Measurements from ENCODE around the gene LCT. TPM values are rescaled to one million over a fixed set of nuclear protein-coding genes. Genes with fewer than 3 reads are reported as not detected.

LCT gene
- total RNA-seq, 1 donor from 2014 or later, result not detected

DNA sequence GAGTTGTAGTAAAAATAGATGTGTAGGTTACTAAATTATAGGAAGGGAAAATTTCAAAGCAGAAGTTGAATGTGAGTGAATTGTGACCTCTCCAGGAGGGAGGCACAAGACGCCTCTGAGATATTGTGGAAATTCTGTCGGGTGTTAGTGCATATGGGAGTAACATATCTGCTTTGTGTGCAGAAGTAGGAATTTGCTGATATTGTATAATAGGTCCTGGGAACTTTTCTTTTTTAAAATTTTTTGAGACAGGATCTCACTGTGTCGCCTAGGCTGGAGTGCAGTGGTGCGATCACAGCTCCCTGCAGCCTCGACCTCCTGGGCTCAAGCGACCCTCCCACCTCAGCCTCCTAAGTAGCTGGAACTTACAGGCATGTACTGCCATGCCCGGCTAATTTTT lies 60.6 kb downstream of the LCT start:
- Histone ChIP-seq H3K4me3 (ENCODE audit: low read depth, low read length) (no peak overlapping the region), H3K36me3 (ENCODE audit: control insufficient read depth, insufficient read depth, low read length) (peaks cover 1% of the 10 kb centered on the region), H3K27me3 (ENCODE audit: control insufficient read depth, insufficient read depth, low read length) (no peaks in the 10 kb centered on the region)
- DNase-seq (ENCODE audit: low read depth), result no peak
- no peak for TF ChIP-seq CTCF (IDR thresholded peaks at IDR 0.05; ENCODE audit: insufficient read depth, low read length, poor library complexity, severe bottlenecking)

DNA sequence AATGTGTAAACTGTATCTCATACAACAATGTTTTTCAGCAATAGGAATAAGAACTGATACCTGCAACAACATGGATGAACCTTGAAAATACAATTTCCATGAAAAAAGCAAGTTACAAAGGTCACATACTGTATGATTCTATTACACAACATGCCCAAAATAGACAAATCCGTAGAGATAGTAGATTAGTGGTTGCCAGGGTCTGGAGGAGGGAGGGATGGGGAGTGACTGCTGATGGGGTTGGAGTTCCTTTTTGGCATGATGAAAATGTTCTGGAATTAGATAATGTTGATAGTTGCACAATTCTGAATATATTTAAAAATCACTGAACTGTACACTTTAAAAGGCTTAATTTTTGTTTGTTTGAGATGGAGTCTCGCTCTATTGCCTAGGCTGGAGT lies 61.6 kb downstream of the LCT start:
- peaks cover 1% of the 10 kb centered on the region for H3K36me3 ChIP-seq (ENCODE audit: control insufficient read depth, insufficient read depth, low read length)
- no peak for TF ChIP-seq CTCF (IDR thresholded peaks at IDR 0.05; ENCODE audit: insufficient read depth, low read length, poor library complexity, severe bottlenecking)
- H3K27me3 ChIP-seq (ENCODE audit: control insufficient read depth, insufficient read depth, low read length), result no peaks in the 10 kb centered on the region
- DNase-seq (ENCODE audit: low read depth), result no peak
- H3K4me3 ChIP-seq (ENCODE audit: low read depth, low read length), result no peak overlapping the region

DNA sequence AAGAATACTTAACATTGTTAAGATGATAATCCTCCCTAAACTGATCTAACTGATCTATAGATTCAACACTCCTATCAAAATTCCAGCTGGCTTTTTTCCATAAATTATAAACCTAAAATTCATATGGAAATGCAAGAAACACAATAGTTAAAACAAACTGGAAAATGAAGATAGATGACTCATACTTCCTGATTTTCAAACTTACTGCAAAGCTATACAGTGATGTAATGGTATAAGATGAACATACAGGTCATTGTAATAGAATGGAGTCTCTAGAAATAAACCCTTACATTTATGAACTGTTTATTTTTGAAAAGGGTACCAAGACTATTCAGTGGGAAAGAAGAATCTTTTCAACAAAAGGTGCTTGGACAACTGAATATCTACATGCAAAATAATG lies 63.1 kb downstream of the LCT start:
- no peak for DNase-seq (ENCODE audit: low read depth)
- no peak overlapping the region for H3K4me3 ChIP-seq (ENCODE audit: low read depth, low read length)
- peaks cover 1% of the 10 kb centered on the region for H3K36me3 ChIP-seq (ENCODE audit: control insufficient read depth, insufficient read depth, low read length)
- no peak for TF ChIP-seq CTCF (IDR thresholded peaks at IDR 0.05; ENCODE audit: insufficient read depth, low read length, poor library complexity, severe bottlenecking)
- no peaks in the 10 kb centered on the region for H3K27me3 ChIP-seq (ENCODE audit: control insufficient read depth, insufficient read depth, low read length)

- H3K4me3 ChIP-seq (ENCODE audit: low read depth, low read length), result no peak overlapping the region
- H3K27me3 ChIP-seq (ENCODE audit: control insufficient read depth, insufficient read depth, low read length), result no peaks in the 10 kb centered on the region
- no peak for TF ChIP-seq CTCF (IDR thresholded peaks at IDR 0.05; ENCODE audit: insufficient read depth, low read length, poor library complexity, severe bottlenecking)
- DNase-seq (ENCODE audit: low read depth), result no peak
- peaks cover 2% of the 10 kb centered on the region for H3K36me3 ChIP-seq (ENCODE audit: control insufficient read depth, insufficient read depth, low read length)
Observed at GRCh38 chr2:135773319-135773718, 63.7 kb downstream of the LCT start.

DNA sequence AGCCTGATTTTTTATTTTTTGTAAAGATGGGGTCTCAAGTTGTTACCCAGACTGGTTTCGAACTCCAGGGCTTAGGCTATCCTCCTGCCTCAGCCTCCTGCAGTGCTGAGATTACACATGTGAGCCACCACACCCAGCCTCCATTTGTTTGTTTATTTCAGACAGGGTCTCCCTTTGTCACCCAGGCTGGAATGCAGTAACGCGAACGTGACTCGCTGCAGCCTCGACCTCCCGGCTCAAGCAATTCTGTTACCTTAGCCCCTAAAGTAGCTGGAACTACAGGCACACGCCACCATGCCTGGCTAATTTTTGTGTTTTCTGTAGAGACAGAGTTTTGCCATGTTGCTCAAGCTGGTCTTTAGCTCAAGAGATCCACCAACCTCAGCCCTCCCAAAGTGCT lies 68.1 kb downstream of the LCT start:
- H3K4me3 ChIP-seq (ENCODE audit: low read depth, low read length), result no peak overlapping the region
- TF ChIP-seq CTCF (IDR thresholded peaks at IDR 0.05; ENCODE audit: insufficient read depth, low read length, poor library complexity, severe bottlenecking), result no peak
- DNase-seq (ENCODE audit: low read depth), result no peak
- H3K36me3 ChIP-seq (ENCODE audit: control insufficient read depth, insufficient read depth, low read length), result peaks cover 2% of the 10 kb centered on the region
- H3K27me3 ChIP-seq (ENCODE audit: control insufficient read depth, insufficient read depth, low read length), result no peaks in the 10 kb centered on the region

DNA sequence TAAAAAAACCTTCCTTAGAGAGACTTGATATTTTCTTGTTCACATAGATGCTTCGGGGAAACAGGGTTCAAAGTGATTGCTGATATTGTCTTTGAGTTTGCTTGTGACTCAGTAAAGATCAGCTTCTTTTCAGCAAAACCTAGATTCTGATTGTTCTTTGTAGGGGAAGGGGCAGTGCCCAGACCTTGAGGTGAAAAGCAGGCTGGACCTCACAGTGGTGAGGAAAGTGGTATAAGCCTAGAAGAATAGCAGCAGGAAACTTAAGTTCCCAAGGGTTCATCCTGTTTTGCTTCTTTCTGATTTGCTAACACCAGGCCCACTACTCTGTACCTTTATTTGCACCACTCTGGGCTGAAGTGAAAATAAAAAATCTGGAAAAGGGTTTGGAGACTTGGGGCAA lies 74.5 kb downstream of the LCT start:
- DNase-seq (ENCODE audit: low read depth), result no peak
- Histone ChIP-seq H3K4me3 (ENCODE audit: low read depth, low read length) (no peak overlapping the region), H3K36me3 (ENCODE audit: control insufficient read depth, insufficient read depth, low read length) (no peaks in the 10 kb centered on the region), H3K27me3 (ENCODE audit: control insufficient read depth, insufficient read depth, low read length) (no peaks in the 10 kb centered on the region)
- no peak for TF ChIP-seq CTCF (IDR thresholded peaks at IDR 0.05; ENCODE audit: insufficient read depth, low read length, poor library complexity, severe bottlenecking)
